Lower leg skin (tissue), 3 donors: ENCODE measurements around the gene DOCK11.

Experiments
- POLR2A ChIP-seq, 2 donors: fragments of 450-650 bp; IDR thresholded peaks; one replicate each; pipeline ENCODE4 v1.6.1; 2016 to 2017; ENCODE audit warnings: antibody characterized with exemption in 2 of 2, mild to moderate bottlenecking in 1 of 2, moderate library complexity in 1 of 2
- TF ChIP-seq, protein P1 (sequence below), 3 donors: fragments of 450-650 bp; IDR thresholded peaks; one replicate each; pipeline ENCODE4 v1.5.1; 2016; ENCODE audit warnings: antibody characterized with exemption in 3 of 3, mild to moderate bottlenecking in 3 of 3, moderate library complexity in 2 of 3

DNA sequence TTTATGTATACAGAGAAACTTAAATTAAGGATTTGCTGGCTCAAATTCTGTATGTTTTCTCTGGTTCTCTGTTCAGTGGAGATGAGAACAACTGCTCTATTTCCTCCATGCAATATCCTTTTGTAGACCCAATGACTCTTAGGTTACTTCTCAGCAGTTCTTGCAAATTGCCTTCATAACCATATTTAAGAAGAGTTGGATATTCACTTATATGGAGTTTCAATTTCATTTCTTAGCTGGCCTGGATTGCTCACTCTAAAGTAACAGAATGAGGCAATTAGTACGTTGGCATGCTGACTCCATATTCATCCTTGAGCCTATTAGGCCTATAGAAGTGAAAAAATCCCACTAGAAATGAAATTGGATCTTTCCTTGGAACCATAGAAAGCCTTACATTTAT, 93.6 kb downstream of the DOCK11 start:
- TF ChIP-seq, protein P1, sequence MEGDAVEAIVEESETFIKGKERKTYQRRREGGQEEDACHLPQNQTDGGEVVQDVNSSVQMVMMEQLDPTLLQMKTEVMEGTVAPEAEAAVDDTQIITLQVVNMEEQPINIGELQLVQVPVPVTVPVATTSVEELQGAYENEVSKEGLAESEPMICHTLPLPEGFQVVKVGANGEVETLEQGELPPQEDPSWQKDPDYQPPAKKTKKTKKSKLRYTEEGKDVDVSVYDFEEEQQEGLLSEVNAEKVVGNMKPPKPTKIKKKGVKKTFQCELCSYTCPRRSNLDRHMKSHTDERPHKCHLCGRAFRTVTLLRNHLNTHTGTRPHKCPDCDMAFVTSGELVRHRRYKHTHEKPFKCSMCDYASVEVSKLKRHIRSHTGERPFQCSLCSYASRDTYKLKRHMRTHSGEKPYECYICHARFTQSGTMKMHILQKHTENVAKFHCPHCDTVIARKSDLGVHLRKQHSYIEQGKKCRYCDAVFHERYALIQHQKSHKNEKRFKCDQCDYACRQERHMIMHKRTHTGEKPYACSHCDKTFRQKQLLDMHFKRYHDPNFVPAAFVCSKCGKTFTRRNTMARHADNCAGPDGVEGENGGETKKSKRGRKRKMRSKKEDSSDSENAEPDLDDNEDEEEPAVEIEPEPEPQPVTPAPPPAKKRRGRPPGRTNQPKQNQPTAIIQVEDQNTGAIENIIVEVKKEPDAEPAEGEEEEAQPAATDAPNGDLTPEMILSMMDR (IDR thresholded peaks at IDR 0.05) = no peak
- no peak for TF ChIP-seq POLR2A (IDR thresholded peaks at IDR 0.05)
